Esophagus muscularis mucosa (tissue), 4 donors: Measurements from ENCODE around the gene ATF3. TPM values are rescaled to one million over a fixed set of nuclear protein-coding genes. Genes with fewer than 3 reads are reported as not detected.

Experiments
- DNase-seq: peaks from one replicate; pipeline ENCODE4 v3.0.0-alpha.2; 2017; ENCODE audit errors: extremely low spot score
- H3K27ac ChIP-seq, 4 donors: fragments of 200-600 bp; sonication (generic); replicated peaks in 1 of 4; 1 replicate in 3 of 4; 2 replicates in 1 of 4; pipeline ENCODE4 v1.5.1; 2016 to 2019; ENCODE audit warnings: mild to moderate bottlenecking in 1 of 4
- H3K27me3 ChIP-seq, 4 donors: fragments of 200-600 bp; sonication (generic); one replicate each; pipeline versions ENCODE4 v1.5.1 to v1.6.0; 2016 to 2019
- H3K36me3 ChIP-seq, 4 donors: fragments of 200-600 bp; sonication (generic); one replicate each; pipeline ENCODE4 v1.5.1; 2016 to 2019
- H3K4me1 ChIP-seq, 4 donors: fragments of 200-600 bp; sonication (generic); one replicate each; pipeline ENCODE4 v1.5.1; 2016 to 2019
- H3K4me3 ChIP-seq, 4 donors: fragments of 200-600 bp; sonication (generic); 1 replicate in 2 of 4; 2 replicates in 2 of 4; pipeline ENCODE4 v1.5.1; 2016 to 2019; ENCODE audit warnings: mild to moderate bottlenecking in 4 of 4, moderate library complexity in 1 of 4
- H3K9me3 ChIP-seq, 4 donors: fragments of 200-600 bp; sonication (generic); 1 replicate in 3 of 4; 2 replicates in 1 of 4; pipeline ENCODE4 v1.5.1; 2016 to 2019
- CTCF ChIP-seq, 3 experiments: fragments of 200-600 bp in 2 of 3; fragments of 450-650 bp in 1 of 3; sonication (generic) in 2 of 3; IDR thresholded peaks; one replicate each; pipeline ENCODE4 v1.5.1; 2017 to 2019; ENCODE audit warnings: antibody characterized with exemption in 3 of 3, mild to moderate bottlenecking in 2 of 3, moderate library complexity in 1 of 3
- EP300 ChIP-seq: sonication (generic); formaldehyde crosslinking; IDR thresholded peaks from one replicate; pipeline ENCODE4 v1.6.1; 2017; ENCODE audit warnings: antibody characterized with exemption
- POLR2A ChIP-seq: fragments of 450-650 bp; IDR thresholded peaks from one replicate; pipeline ENCODE4 v1.6.1; 2017; ENCODE audit warnings: antibody characterized with exemption, moderate library complexity, mild to moderate bottlenecking, low read depth
- POLR2AphosphoS5 ChIP-seq, 2 donors: sonication (generic); formaldehyde crosslinking; IDR thresholded peaks; one replicate each; pipeline ENCODE4 v1.6.1; 2017; ENCODE audit warnings: antibody characterized with exemption in 2 of 2
- WGBS: methylation state at CpG from one replicate; pipeline ENCODE4 v1.1.5; 2018; 5-methylcytosine and 5-hydroxymethylcytosine counted together
- intact Hi-C: fragments of 100-400 bp; cut with DNase I; formaldehyde crosslinking; loops from one replicate; pipeline ENCODE4 v1.15.1; 2023
- total RNA-seq, 4 donors: library from RNA; depleted of rRNA; stranded (reverse); fragments of >200 nt; gene quantifications; one replicate each; pipeline versions ENCODE4 v1.1.0 to v1.2.1, GENCODE V29; 2016

Gene ATF3
- total RNA-seq, 4 donors from 2014 or later: 2.9 to 29.7 (median 3.7) TPM

GRCh38 chr1:212620293-212620692 lies 11.7 kb downstream of the ATF3 start:
- Histone ChIP-seq H3K9me3 (no peaks in the 10 kb centered on the region), H3K27me3 (no peaks in the 10 kb centered on the region), H3K4me1 (no peaks in the 10 kb centered on the region), H3K4me3 (no peak overlapping the region), H3K27ac (no peak overlapping the region), H3K36me3 (peaks cover 26 to 60% (median 53%) of the 10 kb centered on the region in 4 donors)
- intact Hi-C loops: no loop called here
- 100% methylated on average over 1 of the region's 1 CpG for WGBS
- no peak for DNase-seq
- TF ChIP-seq EP300: no peak
- TF ChIP-seq POLR2A: no peak
- TF ChIP-seq POLR2AphosphoS5 (IDR thresholded peaks at IDR 0.05): no peak
- no peak for TF ChIP-seq CTCF (IDR thresholded peaks at IDR 0.05)

GRCh38 chr1:212621043-212621948 lies 12.7 kb downstream of the ATF3 start:
- Histone ChIP-seq H3K4me3 (no peak overlapping the region), H3K9me3 (no peaks in the 10 kb centered on the region), H3K36me3 (peaks cover 26 to 50% (median 43%) of the 10 kb centered on the region in 4 donors), H3K4me1 (no peaks in the 10 kb centered on the region), H3K27ac (no peak overlapping the region), H3K27me3 (no peaks in the 10 kb centered on the region)
- no peak for DNase-seq
- intact Hi-C loops: no loop called here
- TF ChIP-seq CTCF (IDR thresholded peaks at IDR 0.05) (no peak), POLR2AphosphoS5 (IDR thresholded peaks at IDR 0.05) (no peak), POLR2A (no peak), EP300 (no peak)
- 74% methylated on average over 10 of the region's 10 CpGs for WGBS

- Histone ChIP-seq H3K27ac (no peak overlapping the region), H3K4me1 (no peaks in the 10 kb centered on the region), H3K36me3 (peaks cover 26 to 44% (median 37%) of the 10 kb centered on the region in 4 donors), H3K4me3 (no peak overlapping the region), H3K27me3 (no peaks in the 10 kb centered on the region), H3K9me3 (no peaks in the 10 kb centered on the region)
- intact Hi-C loops: no loop called here
- WGBS: 50% methylated on average over 1 of the region's 1 CpG
- no peak for TF ChIP-seq CTCF (IDR thresholded peaks at IDR 0.05)
- TF ChIP-seq POLR2A: no peak
- no peak for TF ChIP-seq POLR2AphosphoS5 (IDR thresholded peaks at IDR 0.05)
- no peak for TF ChIP-seq EP300
- DNase-seq: no peak
These were observed 13.4 kb downstream of the ATF3 start for GRCh38 chr1:212621949-212622305.

GRCh38 chr1:212622467-212622866 lies 13.9 kb downstream of the ATF3 start:
- intact Hi-C loops: no loop called here
- 92% methylated on average over 3 of the region's 3 CpGs for WGBS
- peaks cover 26 to 38% (median 31%) of the 10 kb centered on the region in 4 donors for H3K36me3 ChIP-seq

More at GRCh38 chr1:212622467-212622866, 13.9 kb downstream of the ATF3 start:
- TF ChIP-seq EP300 (no peak), POLR2AphosphoS5 (IDR thresholded peaks at IDR 0.05) (no peak), CTCF (IDR thresholded peaks at IDR 0.05) (no peak), POLR2A (no peak)
- Histone ChIP-seq H3K27ac (no peak overlapping the region), H3K27me3 (no peaks in the 10 kb centered on the region), H3K9me3 (no peaks in the 10 kb centered on the region), H3K4me1 (no peaks in the 10 kb centered on the region), H3K4me3 (no peak overlapping the region)
- DNase-seq: no peak
